ENCODE data around the gene TOLLIP. TPM values are rescaled to one million over a fixed set of nuclear protein-coding genes. Genes with fewer than 3 reads are reported as not detected.

TOLLIP gene
- total RNA-seq, 1 donor from 2014 or later, result 58.4 TPM

DNA sequence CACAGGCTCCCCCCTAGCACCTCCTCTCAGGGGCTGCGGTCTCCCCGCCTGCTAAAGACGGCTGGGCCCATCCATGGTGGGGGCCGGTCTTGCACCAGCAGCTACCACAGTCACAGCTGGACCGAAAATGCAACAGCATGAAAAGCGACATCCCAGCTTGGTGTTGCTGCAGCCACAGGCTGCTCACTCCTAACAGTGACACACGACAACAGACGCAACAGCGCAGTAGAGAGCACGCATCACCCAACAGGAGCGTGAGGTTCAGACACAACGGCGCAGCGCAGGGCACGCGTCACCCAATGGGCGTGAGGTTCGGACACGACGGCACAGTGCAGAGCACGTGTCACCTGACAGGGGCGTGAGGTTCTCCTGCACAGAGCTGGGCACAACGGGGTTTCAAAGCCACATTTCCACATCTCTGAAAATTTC, 24.1 kb downstream of the TOLLIP start:
- H3K4me3 Mint-ChIP-seq (ENCODE audit: unreplicated experiment), result no peak overlapping the region
- peaks cover 3% of the 10 kb centered on the region for H3K4me1 Mint-ChIP-seq (ENCODE audit: low read depth)
- H3K27ac Mint-ChIP-seq (ENCODE audit: unreplicated experiment), result no peak overlapping the region
- no peak for DNase-seq (ENCODE audit: low spot score)
- H3K9me3 Mint-ChIP-seq (ENCODE audit: low read depth), result no peaks in the 10 kb centered on the region
- no peaks in the 10 kb centered on the region for H3K27me3 Mint-ChIP-seq (ENCODE audit: low read depth)
- TF ChIP-seq, protein P1, sequence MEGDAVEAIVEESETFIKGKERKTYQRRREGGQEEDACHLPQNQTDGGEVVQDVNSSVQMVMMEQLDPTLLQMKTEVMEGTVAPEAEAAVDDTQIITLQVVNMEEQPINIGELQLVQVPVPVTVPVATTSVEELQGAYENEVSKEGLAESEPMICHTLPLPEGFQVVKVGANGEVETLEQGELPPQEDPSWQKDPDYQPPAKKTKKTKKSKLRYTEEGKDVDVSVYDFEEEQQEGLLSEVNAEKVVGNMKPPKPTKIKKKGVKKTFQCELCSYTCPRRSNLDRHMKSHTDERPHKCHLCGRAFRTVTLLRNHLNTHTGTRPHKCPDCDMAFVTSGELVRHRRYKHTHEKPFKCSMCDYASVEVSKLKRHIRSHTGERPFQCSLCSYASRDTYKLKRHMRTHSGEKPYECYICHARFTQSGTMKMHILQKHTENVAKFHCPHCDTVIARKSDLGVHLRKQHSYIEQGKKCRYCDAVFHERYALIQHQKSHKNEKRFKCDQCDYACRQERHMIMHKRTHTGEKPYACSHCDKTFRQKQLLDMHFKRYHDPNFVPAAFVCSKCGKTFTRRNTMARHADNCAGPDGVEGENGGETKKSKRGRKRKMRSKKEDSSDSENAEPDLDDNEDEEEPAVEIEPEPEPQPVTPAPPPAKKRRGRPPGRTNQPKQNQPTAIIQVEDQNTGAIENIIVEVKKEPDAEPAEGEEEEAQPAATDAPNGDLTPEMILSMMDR (IDR thresholded peaks at IDR 0.05), result no peak
- peaks cover 16% of the 10 kb centered on the region for H3K36me3 Mint-ChIP-seq (ENCODE audit: low read depth)

DNA sequence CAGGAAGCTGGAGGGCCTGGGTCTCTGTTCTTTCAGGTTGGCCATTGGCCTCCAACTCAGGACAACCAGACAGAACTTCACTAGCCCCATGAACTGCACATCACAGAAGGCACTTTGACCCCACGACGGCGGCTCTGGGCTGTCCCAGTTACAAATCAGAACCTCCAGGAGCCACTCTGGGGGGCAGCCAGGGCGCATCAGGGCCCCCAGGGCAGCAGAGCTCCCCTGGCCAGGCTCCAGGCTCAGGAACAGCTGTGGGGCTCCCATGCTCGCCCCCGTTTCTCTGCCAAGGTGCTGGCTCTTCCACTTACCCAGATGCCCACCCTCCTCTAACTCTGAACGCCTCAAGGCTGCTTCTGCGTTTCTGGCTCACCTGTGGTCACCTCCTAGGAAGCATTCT, 25.5 kb downstream of the TOLLIP start:
- no peak for DNase-seq (ENCODE audit: low spot score)
- H3K4me1 Mint-ChIP-seq (ENCODE audit: low read depth), result peaks cover 3% of the 10 kb centered on the region
- TF ChIP-seq, protein P1 (IDR thresholded peaks at IDR 0.05), result no peak
- H3K27ac Mint-ChIP-seq (ENCODE audit: unreplicated experiment), result no peak overlapping the region
- H3K4me3 Mint-ChIP-seq (ENCODE audit: unreplicated experiment), result no peak overlapping the region
- no peaks in the 10 kb centered on the region for H3K27me3 Mint-ChIP-seq (ENCODE audit: low read depth)
- H3K9me3 Mint-ChIP-seq (ENCODE audit: low read depth), result no peaks in the 10 kb centered on the region
- H3K36me3 Mint-ChIP-seq (ENCODE audit: low read depth), result peaks cover 18% of the 10 kb centered on the region

DNA sequence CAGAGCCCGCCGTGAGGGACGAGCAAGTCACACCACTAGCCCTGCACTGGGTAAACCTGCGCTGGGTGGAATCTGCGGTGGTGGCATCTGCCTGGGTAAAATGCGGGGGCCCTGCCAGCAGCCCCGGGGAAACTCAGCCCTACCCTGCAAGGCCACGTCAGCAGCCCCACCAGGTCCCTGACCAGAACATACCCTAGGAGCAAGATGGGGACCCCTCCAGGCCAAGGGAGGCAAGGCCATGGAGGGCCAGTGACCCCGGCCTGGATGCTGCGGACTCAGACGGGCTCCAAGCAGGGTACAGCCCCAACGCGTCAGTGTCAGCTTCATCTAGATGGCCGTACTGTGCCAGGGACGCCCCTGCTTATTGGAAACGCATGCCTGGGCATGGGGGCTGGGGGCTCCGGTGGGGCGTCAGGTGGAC, 26.3 kb downstream of the TOLLIP start:
- peaks cover 17% of the 10 kb centered on the region for H3K36me3 Mint-ChIP-seq (ENCODE audit: low read depth)
- no peak for DNase-seq (ENCODE audit: low spot score)
- no peaks in the 10 kb centered on the region for H3K9me3 Mint-ChIP-seq (ENCODE audit: low read depth)
- TF ChIP-seq, protein P1 (IDR thresholded peaks at IDR 0.05), result no peak
- H3K27me3 Mint-ChIP-seq (ENCODE audit: low read depth), result no peaks in the 10 kb centered on the region
- H3K4me1 Mint-ChIP-seq (ENCODE audit: low read depth), result peaks cover 3% of the 10 kb centered on the region
- no peak overlapping the region for H3K4me3 Mint-ChIP-seq (ENCODE audit: unreplicated experiment)
- no peak overlapping the region for H3K27ac Mint-ChIP-seq (ENCODE audit: unreplicated experiment)

DNA sequence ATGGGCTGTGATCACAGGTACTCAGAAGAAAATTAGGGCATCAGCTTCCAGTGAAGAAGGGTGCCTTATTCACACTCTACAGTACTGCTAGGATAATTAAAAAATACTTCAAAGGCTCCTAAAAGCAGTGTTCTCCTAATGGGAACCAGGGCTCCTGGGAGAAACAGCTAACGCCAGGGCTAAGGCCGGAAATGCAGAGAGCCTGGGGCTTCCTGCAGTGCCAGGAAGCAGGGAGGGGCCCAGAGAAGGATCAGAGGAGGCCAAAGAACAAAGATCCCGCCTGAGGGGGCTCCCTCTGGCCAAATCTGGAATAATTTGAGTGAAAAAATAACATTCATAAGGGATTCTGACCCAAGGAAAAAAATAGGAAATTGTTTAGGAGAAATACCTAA, 27.5 kb downstream of the TOLLIP start:
- peak overlapping the region; percentile 54 for H3K27ac Mint-ChIP-seq (ENCODE audit: unreplicated experiment)
- peaks cover 21% of the 10 kb centered on the region for H3K36me3 Mint-ChIP-seq (ENCODE audit: low read depth)
- TF ChIP-seq, protein P1 (IDR thresholded peaks at IDR 0.05), result no peak
- H3K4me3 Mint-ChIP-seq (ENCODE audit: unreplicated experiment), result no peak overlapping the region
- H3K4me1 Mint-ChIP-seq (ENCODE audit: low read depth), result peaks cover 3% of the 10 kb centered on the region
- no peak for DNase-seq (ENCODE audit: low spot score)
- no peaks in the 10 kb centered on the region for H3K9me3 Mint-ChIP-seq (ENCODE audit: low read depth)
- H3K27me3 Mint-ChIP-seq (ENCODE audit: low read depth), result no peaks in the 10 kb centered on the region

DNA sequence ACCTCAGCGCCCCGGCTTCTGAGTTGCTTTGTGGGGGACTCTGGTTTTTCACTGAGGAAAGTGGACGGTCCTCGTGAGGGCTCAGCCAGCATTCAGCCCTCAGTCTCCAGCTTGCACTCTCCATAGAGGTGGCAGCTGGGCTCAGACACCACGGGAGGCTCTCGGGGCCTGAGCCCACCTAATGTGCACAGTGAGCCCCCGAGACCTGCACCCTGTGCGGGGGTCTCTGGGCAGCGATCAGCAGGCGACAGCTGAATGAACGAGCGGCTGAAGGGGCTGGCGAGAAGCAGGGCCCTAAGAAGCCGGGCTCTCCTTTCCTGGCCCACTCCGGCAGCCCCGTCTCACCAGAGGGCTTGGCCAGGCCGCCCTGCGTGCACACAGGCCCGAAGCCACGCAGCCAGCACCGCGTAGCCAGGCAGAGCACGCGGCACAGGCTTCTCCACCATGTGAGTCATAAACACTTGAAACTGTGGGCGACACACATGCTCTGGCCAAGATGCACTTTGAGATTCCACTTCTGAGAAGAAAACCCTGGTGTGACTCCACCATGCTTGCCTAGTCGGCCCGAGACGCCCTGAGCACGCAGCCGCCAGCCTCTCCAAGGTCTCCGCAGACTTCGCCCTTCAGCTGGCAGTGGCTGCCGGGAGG, 28.0 kb downstream of the TOLLIP start:
- DNase-seq (ENCODE audit: low spot score), result no peak
- TF ChIP-seq, protein P1 (IDR thresholded peaks at IDR 0.05), result no peak
- Mint-ChIP-seq H3K4me1 (ENCODE audit: low read depth) (peaks cover 3% of the 10 kb centered on the region), H3K27ac (ENCODE audit: unreplicated experiment) (peak overlapping the region; percentile 54), H3K36me3 (ENCODE audit: low read depth) (peaks cover 19% of the 10 kb centered on the region), H3K4me3 (ENCODE audit: unreplicated experiment) (no peak overlapping the region), H3K27me3 (ENCODE audit: low read depth) (no peaks in the 10 kb centered on the region), H3K9me3 (ENCODE audit: low read depth) (no peaks in the 10 kb centered on the region)
